Type B pancreatic cell (in vitro differentiated cells): ENCODE data around the gene IQGAP2. TPM values are rescaled to one million over a fixed set of nuclear protein-coding genes. Genes with fewer than 3 reads are reported as not detected.
A peak's percentile ranks its signal among the peaks of the same experiment; 100 is the strongest.

Source experiments
- DNase-seq: peaks from one replicate; pipeline ENCODE4 v3.0.0; 2021; ENCODE audit warnings: mixed read lengths; ENCODE audit not compliant: unreplicated experiment; ENCODE audit errors: extremely low spot score
- H3K27ac Mint-ChIP-seq: 2 replicates; pipeline ENCODE4 v1.8.0; 2021; ENCODE audit warnings: mild to moderate bottlenecking, mixed read lengths
- H3K27me3 Mint-ChIP-seq: 2 replicates; pipeline ENCODE4 v1.8.0; 2021; ENCODE audit warnings: mixed read lengths
- H3K36me3 Mint-ChIP-seq: 2 replicates; pipeline ENCODE4 v1.8.0; 2021; ENCODE audit warnings: mixed read lengths
- H3K4me1 Mint-ChIP-seq: one replicate; pipeline ENCODE4 v1.8.0; 2021; ENCODE audit warnings: mixed read lengths; ENCODE audit not compliant: unreplicated experiment
- H3K4me3 Mint-ChIP-seq: 2 replicates; pipeline ENCODE4 v1.8.0; 2021; ENCODE audit warnings: mild to moderate bottlenecking, mixed read lengths
- H3K9me3 Mint-ChIP-seq: 2 replicates; pipeline ENCODE4 v1.8.0; 2021; ENCODE audit warnings: mixed read lengths
- total RNA-seq: library from RNA; stranded (reverse); gene quantifications from 2 replicates; pipeline ENCODE4 v1.2.1, GENCODE V29; 2021; ENCODE audit warnings: low replicate concordance
- TF ChIP-seq, protein P1 (sequence below): fragments of 200-600 bp; sonication (generic); conservative IDR thresholded peaks from 2 replicates; pipeline ENCODE4 v1.5.0; 2021; ENCODE audit warnings: antibody characterized with exemption, mild to moderate bottlenecking

IQGAP2 gene
- total RNA-seq, 1 donor from 2014 or later, result 24.7 TPM

DNA sequence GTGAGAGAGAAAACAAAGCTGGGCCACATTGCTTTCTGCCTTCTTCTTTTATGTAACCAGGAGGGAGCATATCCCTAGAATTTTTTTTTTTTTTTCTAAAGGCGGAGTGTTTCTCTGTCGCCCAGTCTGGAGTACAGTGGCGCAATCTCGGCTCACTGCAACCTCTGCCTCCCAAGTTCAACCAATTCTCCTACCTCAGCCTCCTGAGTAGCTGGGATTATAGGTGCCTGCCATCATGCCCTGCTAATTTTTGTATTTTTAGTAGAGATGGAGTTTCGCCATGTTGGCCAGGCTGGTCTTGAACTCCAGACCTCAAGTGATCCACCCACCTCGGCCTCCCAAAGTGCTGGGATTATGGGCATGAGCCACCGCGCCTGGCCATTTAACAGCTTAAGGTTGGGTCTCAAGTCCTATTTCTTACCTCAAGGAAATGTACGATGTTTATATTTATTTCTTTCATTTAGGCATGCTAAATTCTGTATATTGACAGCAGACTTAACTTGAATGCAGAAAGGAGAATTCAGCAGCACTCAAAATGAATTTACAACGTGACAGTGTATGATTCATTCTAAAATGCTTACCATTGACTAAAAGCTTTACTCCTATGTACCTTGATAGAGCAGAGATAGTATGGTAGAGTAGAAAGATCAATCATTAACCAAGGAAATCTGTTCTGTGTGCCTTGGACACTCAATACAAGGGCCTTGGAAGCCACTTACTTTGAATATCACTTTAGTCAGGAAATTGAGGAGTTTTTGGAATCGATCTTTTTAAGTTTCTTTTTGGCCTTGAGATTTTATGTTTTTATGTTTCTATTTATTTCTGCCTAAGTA, 119.2 kb downstream of the IQGAP2 start:
- TF ChIP-seq, protein P1, sequence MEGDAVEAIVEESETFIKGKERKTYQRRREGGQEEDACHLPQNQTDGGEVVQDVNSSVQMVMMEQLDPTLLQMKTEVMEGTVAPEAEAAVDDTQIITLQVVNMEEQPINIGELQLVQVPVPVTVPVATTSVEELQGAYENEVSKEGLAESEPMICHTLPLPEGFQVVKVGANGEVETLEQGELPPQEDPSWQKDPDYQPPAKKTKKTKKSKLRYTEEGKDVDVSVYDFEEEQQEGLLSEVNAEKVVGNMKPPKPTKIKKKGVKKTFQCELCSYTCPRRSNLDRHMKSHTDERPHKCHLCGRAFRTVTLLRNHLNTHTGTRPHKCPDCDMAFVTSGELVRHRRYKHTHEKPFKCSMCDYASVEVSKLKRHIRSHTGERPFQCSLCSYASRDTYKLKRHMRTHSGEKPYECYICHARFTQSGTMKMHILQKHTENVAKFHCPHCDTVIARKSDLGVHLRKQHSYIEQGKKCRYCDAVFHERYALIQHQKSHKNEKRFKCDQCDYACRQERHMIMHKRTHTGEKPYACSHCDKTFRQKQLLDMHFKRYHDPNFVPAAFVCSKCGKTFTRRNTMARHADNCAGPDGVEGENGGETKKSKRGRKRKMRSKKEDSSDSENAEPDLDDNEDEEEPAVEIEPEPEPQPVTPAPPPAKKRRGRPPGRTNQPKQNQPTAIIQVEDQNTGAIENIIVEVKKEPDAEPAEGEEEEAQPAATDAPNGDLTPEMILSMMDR, result no peak
- peaks cover 5% of the 10 kb centered on the region for H3K9me3 Mint-ChIP-seq
- H3K27me3 Mint-ChIP-seq, result no peaks in the 10 kb centered on the region
- DNase-seq, result no peak
- no peaks in the 10 kb centered on the region for H3K36me3 Mint-ChIP-seq
- H3K27ac Mint-ChIP-seq, result peak overlapping the region; percentile 39
- H3K4me3 Mint-ChIP-seq, result peak overlapping the region; percentile 58
- peaks cover 35% of the 10 kb centered on the region for H3K4me1 Mint-ChIP-seq

DNA sequence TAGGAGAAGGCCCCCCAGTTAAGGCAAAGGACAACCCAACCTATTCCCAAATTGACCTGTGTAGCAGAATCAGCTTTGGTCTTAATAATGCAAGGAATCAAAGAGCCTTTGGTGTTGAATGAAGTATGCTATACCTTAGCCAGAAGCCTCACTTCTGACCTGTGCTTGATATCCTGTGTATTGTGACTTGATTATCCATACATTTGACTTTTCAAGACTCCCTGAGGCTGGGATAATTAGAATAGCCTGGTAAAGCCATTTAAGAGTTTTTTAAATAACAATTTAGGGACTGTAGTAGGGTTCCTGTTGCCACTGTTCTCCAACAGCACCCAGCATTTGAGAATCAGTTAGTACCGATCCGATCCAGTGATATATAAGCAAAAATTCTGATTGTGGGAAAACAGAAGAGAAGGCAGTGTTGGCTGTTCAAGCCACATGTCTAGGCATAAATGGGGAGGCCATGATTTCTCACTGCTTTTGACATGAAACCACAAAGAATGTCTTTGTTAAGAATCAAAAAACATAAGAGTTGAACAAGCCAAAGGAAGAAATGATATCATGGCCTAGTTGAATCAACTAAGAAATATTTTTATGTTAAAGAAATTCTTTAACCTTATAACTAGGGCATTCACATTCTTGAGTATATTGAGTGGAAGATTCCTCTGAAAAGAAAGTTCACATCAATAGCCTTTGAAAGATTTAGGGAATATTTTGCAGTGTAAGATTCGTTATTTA, 121.2 kb downstream of the IQGAP2 start:
- no peak overlapping the region for H3K4me3 Mint-ChIP-seq
- peaks cover 8% of the 10 kb centered on the region for H3K27me3 Mint-ChIP-seq
- no peaks in the 10 kb centered on the region for H3K36me3 Mint-ChIP-seq
- DNase-seq, result no peak
- H3K9me3 Mint-ChIP-seq, result peaks cover under 1% of the 10 kb centered on the region
- peaks cover 41% of the 10 kb centered on the region for H3K4me1 Mint-ChIP-seq
- TF ChIP-seq, protein P1, result no peak
- no peak overlapping the region for H3K27ac Mint-ChIP-seq

DNA sequence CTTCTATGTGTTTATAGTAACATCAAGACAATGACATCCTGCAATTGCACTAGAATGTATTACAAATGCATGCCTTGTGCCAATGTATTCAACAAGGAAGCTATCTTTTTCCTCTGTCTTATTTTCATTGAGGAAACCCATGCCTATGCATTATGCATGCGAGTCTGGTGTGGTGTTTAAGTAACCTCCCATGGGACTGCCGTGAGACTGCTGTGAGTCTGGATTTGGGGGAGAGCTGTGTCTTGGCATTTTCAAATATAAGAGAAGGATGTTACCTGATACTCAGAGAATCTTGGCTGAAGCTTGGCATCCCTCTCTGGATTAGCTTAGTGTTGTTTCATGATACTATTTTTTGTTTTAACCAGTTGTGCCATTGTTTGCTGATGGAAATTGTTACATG, 121.8 kb downstream of the IQGAP2 start:
- Mint-ChIP-seq H3K9me3 (no peaks in the 10 kb centered on the region), H3K4me3 (no peak overlapping the region), H3K36me3 (no peaks in the 10 kb centered on the region), H3K27me3 (peaks cover 8% of the 10 kb centered on the region), H3K27ac (no peak overlapping the region), H3K4me1 (peaks cover 41% of the 10 kb centered on the region)
- TF ChIP-seq, protein P1, result no peak
- no peak for DNase-seq

DNA sequence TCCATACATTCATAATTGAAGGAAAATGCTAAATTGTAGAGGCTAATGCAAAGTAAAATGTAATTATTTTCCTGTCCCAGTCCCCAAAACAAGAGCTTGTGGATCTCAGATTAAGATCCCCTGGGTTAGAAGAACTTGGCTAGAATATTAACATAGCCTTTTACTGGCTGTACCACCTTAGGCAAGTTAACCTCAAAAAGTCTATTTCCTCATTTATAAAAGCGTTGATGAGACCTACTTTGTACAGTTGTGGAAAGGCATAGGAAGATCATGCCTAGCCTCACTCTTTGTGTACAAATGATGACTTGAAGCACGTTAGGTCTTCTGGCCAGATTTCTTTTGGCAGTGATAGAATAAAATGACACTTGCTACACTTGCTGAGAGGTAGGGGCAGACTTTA, 122.9 kb downstream of the IQGAP2 start:
- TF ChIP-seq, protein P1, result no peak
- no peak overlapping the region for H3K27ac Mint-ChIP-seq
- no peaks in the 10 kb centered on the region for H3K9me3 Mint-ChIP-seq
- H3K27me3 Mint-ChIP-seq, result peaks cover 8% of the 10 kb centered on the region
- no peak overlapping the region for H3K4me3 Mint-ChIP-seq
- peaks cover 40% of the 10 kb centered on the region for H3K4me1 Mint-ChIP-seq
- no peaks in the 10 kb centered on the region for H3K36me3 Mint-ChIP-seq
- DNase-seq, result no peak

DNA sequence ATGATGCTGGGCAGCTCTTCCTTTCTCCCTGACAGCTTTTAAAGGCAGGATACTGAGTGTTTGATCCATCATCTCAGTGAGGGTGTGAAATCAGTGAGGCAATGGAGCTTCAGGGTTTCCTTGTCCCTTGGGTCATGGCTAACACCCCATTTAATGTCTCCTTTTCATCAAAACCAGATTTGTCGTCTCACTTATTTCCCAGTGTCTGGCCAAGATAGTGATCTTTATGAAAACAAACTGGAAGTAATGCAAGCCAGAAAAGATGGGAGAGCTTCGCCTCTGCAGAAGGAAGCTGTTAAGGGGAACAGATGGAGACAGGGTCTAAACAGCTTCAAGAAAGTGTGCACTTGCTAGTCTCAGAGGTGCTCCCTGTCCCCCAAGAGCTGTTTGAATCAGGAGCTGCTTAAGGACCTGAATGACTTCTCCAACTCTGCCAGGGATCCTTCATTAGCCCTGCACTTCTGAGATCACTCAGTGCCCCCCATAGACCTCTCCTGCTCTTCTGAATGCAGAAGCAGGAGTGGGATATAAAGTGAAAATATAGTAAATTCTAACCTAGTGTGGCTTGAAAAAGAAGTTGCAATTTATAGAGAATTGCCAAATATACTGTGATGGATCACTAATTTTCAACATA, 124.0 kb downstream of the IQGAP2 start:
- no peak for DNase-seq
- H3K4me1 Mint-ChIP-seq, result peaks cover 33% of the 10 kb centered on the region
- peaks cover 8% of the 10 kb centered on the region for H3K27me3 Mint-ChIP-seq
- no peak overlapping the region for H3K4me3 Mint-ChIP-seq
- H3K36me3 Mint-ChIP-seq, result no peaks in the 10 kb centered on the region
- no peak overlapping the region for H3K27ac Mint-ChIP-seq
- TF ChIP-seq, protein P1, result no peak
- H3K9me3 Mint-ChIP-seq, result no peaks in the 10 kb centered on the region
